GM19240 (cell line): ENCODE measurements around the gene SDCBP2.

Experiments
- DNase-seq: peaks from one replicate; pipeline ENCODE4 v3.0.0; 2011; ENCODE audit warnings: low spot score; ENCODE audit not compliant: insufficient read length

The SDCBP2 gene

DNA sequence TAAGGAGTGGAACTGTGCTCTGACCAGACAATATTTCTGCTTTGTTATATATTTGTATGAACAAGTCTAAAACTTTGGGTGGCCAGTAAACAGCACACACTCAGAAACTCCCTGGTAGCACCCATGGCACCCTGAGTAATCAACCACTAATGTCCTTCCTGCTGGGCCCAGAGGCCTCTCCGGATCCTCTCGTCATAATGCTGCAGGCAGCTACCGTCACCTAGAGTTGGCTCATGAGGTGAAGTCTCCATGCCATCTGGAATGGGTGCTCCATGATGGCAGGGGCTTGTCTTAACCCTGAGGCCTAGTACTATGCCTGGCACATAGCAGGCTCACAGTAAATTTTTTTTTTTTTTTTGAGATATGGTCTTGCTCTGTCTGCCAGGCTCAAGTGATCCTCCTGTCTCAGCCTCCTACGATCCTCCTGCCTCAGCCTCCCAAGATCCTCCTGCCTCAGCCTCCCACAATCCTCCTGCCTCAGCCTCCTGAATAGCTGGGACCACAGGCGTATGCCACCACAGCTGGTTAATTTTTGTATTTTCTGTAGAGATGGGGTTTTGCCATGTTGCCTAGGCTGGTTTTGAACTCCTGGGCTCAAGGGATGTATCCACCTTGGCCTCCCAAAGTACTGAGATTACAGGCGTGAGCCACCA, 3.0 kb upstream of the SDCBP2 start:
- no peak for DNase-seq

DNA sequence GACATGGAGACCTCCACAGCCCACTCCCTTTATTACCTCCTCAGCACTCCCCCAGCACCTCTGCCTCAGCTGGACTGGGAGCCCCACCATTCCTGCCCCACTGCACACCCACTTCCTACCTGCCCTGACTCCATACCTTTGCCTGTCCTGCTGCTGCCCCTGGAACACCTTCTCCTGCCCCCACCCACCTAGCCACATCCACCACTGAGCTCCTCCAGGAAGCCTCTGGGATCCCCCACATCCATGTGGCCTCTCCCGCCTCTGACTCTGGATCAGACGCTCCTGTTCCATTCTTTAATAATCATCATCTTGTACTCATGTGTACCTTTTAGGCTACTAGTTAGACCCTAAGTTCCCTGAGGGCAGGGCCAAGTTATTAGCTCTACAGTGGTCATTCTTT, 2.2 kb upstream of the SDCBP2 start:
- no peak for DNase-seq

DNA sequence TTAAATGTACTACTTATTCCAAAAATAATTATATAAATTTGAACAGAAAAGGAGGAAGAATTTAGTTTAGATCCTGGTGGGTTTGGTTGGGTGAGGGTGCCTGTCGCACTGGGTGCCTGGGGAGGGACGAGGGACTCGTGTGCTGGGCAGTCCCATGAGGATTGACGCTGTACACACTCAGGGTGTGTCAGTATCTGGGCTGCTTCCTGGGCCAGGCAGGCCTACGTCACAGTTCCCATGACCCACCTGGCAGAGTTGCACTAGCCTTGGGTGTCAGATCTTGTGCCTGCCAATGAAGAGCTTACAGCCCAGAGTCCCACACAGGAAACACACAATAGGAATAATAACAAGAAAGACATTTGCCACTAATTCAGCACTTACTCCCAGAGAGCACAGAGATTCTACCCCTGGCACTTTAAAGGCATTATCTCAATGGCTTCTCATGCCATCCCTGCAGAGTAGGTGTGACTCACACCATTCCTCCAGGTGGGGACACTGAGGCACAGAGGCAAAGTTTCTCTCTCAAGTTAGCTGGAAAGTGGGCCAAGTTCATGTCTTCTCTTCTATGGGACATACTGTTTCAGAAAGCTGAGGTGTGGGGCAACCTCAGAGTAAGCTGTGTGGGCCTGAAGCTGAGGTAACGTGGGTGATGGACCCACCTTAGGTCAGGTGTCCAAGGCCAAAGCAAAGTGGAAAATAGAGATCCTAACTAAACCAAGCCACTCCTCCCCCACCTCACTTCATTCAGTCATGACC, 1.3 kb upstream of the SDCBP2 start:
- no peak for DNase-seq

DNA sequence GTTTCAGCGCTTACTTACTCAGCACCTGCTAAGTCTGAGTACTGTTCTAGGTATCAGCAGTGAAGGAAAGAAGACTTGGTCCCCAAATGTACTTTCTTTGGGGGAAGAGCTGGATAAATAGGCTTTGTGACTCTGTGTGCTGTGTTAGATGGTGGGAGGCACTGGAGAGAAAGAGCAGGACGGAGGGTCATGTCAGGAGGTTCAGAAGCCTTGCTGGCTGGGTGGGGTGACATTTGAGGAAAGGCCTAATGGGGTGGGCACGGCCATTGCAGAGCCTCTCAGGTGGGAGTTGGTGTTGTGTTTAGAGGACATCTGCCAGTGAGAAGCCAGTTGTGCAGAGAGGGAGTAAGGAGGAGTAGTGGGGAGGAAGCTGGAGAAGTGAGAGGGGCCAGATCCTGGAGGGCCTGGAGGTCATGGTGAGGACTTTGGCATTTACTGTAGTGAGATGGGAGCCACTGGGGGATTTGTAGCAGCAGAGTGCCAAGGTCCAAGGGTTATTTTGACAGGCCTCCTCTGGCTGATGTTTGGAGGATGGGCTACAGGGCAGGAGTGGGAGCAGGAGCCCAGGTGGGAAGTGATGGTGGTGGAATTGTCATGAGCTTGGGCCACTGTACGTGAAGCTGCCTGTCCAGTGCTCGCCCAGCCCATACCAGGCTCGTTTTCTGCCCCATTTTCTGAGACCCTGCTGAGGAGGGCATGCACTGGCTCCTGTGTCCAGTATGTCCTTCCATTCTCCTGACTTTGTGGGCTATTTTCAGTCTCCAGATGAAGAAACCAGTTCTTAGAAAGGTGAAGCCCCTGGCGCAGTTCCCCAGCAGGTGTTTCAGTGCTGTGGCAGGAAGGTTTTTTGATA, 886 bp downstream of the SDCBP2 start:
- DNase-seq: no peak

DNA sequence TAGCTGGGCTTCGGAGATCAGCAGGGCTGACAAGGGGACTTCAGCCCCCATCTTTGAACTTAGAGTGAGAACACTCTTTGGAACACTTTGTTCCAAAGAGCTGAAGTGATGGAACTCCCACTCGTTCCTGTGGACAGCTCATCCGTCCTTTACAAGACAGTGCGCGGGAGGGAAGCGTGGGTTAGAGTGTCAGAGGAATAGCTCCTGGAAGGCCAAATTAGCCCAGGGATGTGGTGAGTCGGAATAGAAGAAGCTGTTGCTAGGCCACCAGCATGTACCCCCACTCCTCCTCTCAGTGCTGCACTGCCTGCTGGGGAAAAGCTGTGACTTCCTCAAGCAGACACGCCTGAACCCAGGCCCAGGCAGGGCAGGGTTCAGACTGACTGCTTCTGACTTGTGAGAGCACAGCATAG, 1.7 kb downstream of the SDCBP2 start:
- DNase-seq: no peak

DNA sequence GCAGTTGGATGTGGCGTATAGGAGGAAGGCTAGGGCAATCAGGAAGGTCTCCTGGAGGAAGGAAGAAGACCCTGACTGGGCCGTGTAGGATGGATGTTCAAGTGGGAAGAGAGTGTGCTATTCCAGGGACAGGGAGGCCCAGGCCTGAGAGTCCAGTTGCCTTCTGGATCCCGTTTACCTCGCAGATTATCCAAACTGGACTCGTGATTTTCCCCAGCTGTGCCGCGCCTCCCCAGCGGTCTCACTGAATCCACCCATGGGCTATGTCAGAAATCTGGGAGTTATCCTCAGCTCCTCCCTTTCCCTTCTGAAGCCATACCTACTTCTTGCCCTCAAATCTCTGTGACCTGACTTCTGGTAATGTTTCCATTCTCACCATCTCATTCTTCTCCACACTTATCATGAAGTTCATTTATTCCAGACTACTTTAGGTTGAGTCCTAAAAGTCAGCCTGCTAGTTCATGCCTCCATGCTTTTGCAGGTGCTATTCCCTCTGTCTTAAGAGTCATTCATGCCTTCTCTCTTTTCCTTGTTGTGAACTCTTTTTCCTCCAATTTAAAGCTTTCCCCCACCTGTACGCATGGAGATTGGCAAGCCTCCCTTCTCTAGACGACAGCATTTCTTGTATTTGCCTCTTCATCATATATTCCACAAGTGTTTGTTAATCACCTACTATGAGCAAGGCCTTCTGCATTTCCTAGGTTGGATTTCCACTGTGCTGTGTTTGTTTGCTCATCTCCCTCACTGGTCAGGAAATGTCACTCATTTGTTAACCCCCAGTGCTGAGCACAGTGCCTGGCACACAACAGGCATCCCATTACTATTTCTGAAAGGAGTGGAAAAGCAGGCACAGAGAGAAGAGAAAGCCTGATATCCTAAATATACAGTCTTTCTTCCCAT, 2.7 kb downstream of the SDCBP2 start:
- DNase-seq: no peak

DNA sequence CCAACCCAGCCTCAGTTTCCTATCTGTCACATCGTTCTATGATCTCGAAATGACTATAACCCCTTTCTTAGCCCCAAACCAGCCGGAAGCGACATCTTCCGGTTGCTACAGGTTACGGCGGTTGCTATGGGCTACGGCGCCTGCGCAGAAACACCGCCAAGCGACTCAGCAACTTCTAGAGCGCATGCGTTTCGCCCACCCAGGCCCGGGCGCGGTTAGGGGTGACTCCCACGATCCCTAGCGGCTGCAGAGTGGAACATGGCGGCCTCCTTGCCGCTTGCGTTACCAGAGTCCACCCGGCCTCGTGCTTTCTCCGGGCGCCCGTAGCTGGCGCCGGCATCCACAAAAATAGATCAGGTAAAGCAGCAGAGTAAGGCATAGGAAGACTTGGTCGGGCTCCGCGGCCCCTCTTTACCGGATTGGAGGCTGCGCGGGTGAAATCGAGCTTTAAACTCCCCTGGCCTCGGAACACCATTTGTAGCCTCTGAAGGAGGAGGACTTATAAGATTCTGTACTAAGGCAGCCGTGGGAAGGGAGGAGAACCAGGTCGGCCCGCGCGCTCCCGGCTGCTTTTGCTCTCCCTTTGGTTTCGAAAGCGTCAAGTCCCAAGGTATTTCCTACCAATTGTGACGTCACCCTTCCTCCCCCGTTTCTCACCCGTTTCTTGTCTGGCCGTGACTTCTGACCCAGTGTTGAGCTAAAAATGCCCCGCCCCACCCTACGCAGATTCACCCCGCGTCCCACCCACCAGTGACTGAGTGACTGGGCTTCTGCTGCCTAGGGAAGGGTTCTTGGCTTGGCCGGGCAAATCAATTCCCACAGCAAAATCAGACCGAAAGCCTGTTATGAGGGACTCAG, 3.5 kb downstream of the SDCBP2 start:
- peak; percentile 98 for DNase-seq

DNA sequence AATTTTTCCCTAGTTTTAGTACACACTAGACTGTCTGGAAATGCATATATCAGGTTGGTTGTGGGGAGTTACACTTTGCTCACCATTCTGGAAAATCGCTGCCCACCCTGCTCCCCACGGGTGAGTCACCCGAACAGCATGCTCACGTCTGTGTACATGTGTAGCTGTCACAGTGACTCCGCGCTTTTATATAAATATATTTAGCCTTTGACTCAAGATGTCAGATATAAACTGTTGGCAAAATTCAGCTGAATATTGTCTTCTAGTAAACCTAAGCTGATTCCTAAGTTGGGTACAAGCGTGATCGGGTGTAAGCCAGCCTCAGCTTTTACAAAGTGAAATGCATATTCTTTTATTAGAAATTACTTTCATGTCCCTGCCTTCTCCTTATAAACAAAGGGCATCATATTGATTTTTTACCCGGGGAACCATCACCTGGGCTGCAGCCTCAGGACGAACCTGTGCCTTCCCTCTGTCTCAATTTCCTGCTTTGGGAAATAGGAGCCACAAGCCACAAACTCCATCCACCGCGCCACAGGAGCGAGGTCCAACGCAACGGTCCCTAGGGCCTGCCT, 4.3 kb downstream of the SDCBP2 start:
- no peak for DNase-seq

DNA sequence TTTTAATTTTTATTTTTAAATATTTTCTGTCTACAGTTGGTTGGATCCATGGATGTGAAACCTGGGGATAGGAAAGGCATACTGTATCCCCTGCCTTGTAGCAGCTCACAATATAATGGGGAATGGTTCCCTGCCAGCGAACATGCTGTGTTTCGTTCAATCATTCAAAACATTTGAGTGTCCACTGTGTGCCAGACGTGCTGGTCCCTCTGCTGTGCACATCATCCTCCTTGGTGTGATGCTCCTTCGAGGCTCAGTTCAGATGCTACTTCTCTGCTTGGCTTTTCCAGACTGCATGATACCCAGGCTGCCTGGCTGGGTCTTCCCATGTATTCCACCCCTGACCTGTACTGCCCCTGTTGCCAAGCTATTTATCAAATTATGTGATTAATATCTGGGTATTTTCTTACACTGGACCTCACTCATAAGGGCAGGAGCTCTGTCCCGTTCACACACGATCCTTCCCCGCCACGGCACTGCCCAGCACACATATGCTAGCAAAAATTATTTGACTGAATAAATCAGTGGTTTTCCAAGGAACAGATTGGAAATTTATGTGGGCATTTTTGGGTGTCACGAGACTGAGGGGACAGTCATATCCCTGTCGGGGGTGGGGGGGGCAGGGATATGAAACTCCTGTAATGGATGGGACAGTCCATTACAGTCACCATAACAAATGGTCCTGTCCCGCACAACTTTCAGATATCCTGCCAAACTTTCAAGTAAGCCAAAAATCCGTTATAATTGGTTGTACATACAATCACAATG, 4.9 kb downstream of the SDCBP2 start:
- no peak for DNase-seq

DNA sequence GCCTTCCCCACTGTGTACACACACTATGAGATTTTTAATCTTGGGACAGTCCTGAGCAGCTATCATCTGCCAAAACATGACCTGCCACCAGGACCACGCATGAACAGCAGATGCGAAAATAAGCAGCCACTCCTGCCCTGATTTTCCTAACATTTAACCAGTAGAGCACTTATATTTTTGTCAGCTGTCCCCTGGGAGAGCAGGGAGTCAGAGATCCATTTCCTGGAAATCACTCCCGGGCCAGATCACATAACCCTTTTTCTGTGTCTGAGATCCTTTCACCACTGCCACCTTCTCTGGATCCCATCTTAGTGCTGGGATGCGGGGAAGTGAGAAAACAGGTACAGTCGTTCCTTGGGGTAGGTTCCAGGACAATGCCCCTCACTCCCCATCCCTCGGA, 5.7 kb downstream of the SDCBP2 start:
- no peak for DNase-seq

DNA sequence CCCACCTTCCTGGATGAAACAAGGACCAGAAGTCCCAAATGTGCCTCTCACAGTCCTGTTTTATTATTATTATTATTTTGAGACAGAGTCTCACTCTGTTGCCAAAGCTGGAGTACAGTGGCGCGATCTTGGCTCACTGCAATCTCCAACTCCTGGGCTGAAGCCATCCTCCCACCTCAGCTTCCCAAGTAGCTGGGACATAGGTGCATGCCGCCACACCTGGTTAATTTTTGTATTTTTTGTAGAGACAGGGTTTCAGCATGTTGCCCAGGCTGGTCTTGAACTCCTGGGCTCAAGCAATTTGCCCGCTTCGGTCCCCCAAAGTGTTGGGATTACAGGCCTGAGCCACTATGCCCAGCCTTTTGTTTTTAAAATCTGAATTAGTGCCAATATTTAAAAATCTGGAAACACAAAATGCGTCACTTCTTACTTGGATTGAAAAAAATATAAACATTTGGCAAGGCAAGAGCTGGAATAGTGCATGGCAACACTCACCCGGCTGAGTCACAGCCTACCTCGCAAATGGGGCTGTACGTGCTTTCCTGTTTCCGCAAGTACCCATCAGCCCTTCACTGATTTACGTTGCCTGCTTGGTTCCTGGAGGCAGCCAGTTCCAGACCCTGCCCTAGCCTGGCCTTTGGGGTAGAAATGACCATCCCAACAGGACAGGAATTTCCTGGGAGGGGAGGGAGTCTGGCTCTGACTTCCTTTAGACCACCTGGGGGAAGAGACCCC, 6.3 kb downstream of the SDCBP2 start:
- no peak for DNase-seq

DNA sequence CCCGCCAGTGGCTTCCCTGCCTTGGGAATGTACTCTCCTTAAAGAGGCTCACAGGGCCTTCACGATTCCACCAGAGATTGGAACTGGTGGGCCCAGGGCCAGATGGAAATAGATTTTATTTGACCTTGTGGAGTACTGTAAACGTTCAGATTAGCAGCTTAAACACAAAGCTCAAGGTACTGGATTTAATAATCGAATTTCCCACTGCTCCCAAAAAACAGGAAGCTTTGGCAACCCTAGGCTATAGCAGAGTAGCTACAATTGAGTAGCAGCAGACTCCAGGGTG, 7.3 kb downstream of the SDCBP2 start:
- DNase-seq: no peak

DNA sequence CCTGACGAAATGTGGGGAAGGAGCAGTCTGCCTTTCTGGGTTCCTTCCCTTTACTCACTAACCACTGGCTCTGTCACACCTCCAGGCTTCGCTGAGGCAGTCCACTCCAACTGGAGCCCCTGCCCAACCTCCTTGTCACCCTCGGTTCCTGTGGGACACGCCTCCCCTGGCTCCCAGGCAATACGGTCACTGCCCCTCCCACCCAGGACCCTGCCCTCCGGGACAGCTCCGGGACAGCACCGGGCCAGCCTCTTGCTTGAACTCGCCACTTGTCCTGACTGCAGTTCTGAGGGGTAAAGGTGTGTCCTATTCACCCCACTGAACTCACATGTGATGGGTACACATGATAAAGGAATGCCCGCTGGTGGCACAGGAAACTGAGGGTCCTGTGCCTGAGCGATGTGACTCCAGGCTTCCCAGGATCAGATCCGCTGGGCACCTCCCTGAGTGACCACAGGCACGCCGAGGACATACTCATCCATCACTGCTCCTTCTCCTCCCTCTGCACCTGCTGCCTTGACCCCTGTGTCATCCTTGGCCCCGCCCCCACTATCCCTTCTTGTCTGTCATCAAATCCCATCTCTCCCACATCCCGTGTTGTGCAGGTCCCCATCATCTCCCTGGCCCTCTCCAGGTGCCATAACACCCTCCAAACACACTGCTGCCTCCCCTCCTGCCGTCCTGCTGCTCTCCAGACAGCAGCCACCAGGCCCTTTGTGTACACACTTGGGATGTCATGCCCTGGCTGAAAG, 7.9 kb downstream of the SDCBP2 start:
- DNase-seq: no peak

DNA sequence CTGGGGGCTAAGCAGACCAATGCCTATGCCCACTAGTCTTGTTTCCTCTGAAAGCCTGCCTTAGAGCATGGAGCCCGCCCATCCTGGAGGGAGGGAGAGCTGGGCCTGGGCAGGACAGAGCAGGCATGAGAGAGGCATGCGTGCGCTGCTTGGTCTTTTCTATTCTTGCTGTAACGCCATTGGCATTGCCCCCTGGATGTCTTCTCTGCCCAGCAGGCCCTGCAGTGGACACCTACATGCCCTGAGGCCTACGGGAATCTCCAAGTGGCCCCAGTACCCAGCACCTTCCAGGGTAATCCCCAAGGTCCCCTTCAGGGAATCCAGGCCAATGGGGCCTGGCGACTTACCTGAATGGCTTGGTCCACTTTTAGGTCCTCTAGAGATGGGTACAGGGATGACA, 8.9 kb downstream of the SDCBP2 start:
- no peak for DNase-seq

DNA sequence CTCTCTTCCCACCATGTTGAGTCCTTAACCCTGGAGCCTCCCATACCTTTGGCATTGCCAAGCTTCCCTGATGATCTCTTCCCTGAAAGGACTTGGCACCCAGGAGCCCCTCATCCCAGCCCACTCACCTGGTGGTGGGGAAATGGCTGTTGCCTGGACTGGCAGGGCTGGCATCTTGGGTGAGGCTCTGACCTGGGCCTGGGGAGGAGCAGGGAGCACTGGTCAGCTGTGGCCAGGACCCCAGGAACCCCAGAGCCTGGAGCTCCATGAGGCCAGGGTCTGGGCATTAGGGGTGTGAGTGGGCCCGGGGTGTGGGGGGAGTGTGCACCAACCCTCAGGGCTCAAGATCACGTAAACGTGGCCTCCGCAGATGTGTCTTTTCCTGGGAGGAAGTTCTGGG, 9.5 kb downstream of the SDCBP2 start:
- no peak for DNase-seq

DNA sequence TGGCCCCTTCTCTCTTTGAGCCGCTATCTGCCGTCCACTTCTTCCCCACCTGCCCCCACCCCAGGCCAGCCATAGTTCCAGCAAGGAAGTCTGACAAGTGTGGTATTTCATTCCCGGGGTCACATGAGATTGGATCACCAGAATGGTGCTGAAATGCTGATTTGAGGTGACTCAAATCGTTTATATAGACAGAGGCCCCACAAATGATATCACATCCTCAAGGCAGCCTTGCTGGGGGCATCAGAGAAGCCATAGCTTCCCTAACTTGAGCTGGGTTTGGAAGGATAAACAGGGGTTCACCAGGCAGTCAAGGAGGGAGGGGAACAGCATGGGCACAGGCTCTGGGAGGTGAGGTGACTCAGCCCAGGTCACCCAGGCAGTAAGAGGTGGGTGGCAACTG, 9.9 kb downstream of the SDCBP2 start:
- no peak for DNase-seq

DNA sequence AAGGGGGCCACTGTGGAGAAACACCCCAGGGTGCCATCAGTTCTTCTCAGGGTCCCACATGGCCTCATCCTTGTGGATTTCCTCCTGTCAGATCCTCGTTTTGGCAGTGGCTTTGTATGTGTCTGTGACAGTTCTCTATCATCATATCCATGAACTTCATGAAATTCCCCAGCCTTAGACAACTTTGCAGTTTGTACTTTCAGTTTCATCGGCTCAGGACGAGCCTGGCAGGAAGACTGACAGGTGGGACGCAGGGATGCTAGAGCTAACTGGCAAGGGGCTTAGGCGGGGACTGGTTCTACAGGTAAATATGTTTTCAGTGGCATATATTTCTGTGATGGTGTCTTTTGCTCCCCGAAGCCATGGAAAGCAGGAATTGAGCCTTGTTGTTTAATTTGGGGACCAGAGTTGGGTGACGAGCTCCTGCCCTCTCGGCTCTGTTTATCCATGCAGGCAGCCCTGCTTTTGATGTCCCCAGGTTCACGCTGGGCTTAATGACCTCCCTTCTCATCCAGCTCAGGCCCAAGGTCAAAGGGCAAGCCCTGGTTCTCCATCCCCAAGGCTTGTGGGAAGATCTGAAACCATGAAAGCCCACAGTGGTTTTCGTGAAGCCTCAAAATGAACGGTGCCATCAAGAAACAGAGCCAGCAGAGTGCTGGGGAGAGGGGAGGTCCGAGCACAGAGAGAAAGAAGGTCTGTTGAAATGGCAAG, 11.2 kb downstream of the SDCBP2 start:
- DNase-seq: no peak
